Kasumi-1 (cell line): ENCODE data around the gene PDSS2.
"Not testable (repeated sequence)": the region's sequence is repeated elsewhere in the genome, so short reads cannot be mapped to it uniquely, and the experiment has no call there.

Source experiments
- DNase-seq, 2 experiments: peaks; one replicate each; lab custom pipeline; 2025; lab: John Stamatoyannopoulos, UW

Gene PDSS2

DNA sequence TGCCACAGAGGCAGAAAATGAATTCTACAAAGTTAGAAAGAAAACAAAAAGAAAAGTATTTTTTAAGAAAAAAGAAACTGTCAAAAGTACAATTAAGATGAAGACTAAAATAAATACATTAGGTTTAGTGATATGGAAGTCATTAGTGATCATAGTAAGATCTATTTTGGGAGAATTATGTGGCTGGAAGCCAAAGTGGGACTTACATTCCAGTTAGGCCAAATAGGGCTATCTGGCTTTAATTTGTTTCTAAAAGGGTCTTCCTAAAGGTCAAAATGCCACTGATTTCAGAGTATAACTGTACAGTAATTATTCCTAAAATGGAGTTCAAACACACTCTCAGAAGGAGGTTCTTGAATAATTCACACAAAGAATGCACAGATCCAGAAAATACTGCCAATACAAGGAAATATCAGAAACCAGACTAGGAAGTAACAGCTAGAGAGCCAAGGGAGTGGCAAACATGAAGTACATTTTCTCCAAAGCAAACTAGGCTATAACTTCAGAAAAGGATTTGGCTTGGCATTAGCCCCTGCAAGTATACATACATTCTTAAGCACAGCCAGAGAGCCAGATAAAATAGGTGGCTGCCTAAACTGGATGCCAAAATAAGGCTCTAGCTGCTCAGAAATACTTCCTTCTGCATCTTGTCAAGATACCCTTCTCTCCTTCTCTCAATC is 45.3 kb downstream of the PDSS2 start:
- no peak for DNase-seq

- DNase-seq = no peak
Measured at GRCh38 chr6:107411161-107411560, 48.2 kb downstream of the PDSS2 start.

GRCh38 chr6:107409942-107410341 is 49.4 kb downstream of the PDSS2 start:
- DNase-seq = peak in 1 of 2 experiments; percentile 15

DNA sequence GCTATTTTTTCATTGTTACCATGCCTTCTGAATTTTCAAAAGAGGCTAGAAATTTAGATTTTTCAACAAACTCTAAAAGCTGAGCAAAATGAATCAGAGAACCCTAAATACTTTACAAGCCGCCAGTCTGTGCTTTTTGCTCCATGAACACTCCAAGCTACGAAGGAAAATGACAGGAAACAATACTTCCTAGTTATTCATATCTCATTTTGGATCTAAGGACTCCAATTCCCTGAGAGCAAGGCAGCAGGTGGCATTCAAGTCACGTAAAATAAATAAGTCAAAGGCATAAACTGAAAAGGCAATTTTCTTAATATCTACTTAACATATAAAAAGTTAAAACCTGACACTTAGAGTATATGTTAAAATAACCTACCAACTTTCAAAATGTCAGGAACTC is 50.6 kb downstream of the PDSS2 start:
- no peak for DNase-seq

GRCh38 chr6:107405002-107405401 is 54.4 kb downstream of the PDSS2 start:
- DNase-seq = no peak

GRCh38 chr6:107402533-107402932 is 56.8 kb downstream of the PDSS2 start:
- DNase-seq = no peak

DNA sequence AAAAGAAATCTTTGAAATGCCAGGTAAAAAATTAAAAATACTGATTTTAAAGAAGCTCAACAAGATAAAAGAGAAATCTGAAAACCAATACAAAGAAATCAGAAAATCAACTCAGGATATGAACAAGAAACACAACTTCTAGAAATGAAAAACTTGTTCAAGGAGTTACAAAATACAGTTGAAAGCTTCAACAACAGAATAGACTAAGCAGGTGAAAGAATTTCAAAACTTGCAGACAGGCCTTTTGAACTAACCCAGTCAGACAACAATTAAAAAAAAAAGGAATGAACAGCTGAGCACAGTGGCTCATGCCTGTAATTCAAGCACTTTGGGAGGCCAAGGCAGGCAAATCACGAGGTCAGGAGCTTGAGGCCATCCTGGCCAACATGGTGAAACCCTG is 57.8 kb downstream of the PDSS2 start:
- no peak for DNase-seq

- DNase-seq = no peak
Measured at GRCh38 chr6:107400616-107401147, 58.7 kb downstream of the PDSS2 start.

- DNase-seq = no peak
Measured at GRCh38 chr6:107399935-107400334, 59.4 kb downstream of the PDSS2 start.

- no peak for DNase-seq
Measured at GRCh38 chr6:107398001-107398400, 61.4 kb downstream of the PDSS2 start.

DNA sequence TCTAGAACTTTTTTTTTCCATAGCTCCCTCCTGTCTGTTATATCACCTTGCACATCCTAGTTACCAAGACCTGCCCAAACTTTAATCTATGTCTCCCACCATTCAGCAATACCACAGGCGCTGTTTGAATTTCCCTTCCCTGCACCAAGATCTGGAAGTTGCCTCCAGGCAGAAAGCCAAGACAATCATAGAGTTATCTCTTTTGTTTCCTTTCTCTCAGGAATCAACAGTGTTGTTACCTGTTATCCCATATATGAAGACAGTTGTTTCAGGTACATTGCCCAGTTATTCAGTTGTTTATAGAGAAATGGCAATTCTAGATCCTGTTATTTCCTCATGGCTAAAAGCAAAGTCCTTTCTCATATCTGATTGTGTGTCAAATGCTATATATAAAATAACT is 63.2 kb downstream of the PDSS2 start:
- no peak for DNase-seq

DNA sequence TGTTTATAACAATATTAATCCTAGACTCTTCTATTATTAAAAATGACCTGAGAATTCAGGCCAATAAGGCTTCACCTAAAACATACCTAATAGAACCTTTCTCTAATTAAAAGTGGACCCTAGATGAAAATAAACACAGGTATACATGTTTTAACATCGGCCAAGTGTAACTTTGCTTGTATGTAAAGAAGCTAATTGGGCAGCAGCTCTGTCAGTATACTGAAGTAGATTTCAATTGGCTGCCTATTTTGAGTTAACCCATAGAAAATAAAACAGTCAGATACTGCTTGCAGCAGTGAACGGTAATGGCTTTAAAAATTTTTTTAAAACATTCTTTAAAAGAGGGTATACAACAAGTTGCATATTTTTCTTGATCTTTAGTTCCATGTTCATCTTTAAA is 67.3 kb downstream of the PDSS2 start:
- DNase-seq = no peak

DNA sequence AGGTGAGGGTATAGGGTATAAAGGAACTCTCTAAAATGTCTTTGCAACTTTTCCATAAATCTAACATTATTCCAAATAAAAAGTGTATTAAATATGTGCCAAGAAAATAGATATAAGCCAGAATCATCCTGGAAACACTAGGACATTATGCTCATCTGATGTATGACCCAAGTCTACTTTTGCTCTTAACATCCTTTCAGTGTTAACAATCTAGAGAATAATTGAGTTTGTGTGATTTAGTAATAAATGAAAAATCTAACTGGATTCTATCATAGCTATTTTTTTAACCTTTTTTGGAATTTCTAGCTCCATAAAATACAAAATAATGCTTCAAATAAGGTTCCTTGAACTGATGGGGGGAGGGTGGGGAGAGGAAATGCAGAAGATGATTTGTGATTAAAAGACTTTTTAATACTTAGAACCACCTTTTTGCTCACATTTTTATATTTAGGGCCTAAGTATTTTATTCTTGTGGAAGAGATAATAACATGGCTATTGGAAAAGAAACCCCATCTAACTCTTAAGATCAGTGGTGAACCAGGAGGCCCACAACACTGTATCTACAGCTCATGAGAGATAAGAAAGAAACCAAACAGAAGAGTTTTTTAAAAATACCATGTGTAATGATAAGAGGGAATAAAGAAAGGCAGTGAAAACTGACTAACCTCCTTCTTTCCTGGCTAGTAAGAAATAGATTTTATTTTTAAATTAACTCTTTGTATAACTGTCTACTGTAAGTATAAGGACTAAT is 68.5 kb downstream of the PDSS2 start:
- DNase-seq = no peak

DNA sequence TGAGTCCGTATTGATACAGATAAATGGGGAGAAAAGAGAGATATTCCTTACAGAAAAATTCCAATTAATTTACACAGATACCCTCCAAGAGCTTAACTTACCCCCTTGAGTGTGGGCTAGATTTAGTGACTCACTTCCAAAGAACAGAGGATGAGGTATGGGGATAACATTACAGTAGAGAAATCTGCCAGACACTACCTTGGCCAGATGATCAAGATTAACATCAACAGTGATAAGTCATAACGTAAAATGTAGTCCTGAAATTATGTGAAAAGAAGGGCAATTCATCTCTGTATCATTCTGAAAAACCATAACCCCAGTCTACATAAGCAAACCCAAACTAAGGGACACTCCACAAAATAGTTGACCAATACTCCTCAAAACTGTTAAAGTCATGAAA is 69.3 kb downstream of the PDSS2 start:
- DNase-seq = no peak

DNA sequence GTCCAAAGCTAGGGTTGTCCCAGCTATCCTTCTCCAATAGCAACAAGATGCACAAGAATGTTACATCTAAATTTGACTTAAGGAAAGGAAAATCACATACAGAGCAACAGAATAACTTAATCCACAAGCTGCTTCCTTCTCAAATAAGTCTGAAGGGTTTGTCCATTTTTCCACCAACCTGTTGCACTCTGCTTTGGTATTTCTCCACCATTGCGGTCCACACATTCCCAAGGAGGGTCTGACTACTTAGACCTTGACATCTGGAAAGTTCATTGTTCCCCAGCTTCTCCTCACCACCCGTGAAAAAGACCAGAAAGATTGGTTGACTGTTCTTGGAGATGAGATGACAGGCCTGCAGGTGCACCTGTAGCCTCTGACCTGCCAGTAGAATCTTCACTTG is 72.5 kb downstream of the PDSS2 start:
- no peak for DNase-seq

DNA sequence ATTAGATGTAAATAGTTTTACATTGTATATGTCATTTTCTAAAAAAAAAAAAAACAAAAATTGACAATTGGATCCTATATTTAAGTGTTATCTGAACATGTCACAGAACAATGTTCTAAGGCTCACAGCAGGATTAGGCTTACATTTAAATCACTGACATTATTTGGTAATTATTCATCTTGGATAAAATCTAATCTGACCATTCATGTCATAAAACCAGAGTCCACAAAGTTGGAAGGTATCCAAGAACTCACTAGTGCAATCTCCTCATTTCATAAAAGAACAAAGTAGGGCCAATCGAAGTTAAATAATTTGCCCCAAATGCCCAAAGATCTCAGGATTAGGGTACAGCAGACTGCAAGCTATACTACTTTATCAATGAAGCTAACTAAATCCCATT is 73.0 kb downstream of the PDSS2 start:
- no peak for DNase-seq

- no peak for DNase-seq
Measured at GRCh38 chr6:107383705-107384104, 75.7 kb downstream of the PDSS2 start.

- no peak for DNase-seq
Measured at GRCh38 chr6:107374264-107374663, 85.1 kb downstream of the PDSS2 start.

GRCh38 chr6:107369493-107369892 is 89.9 kb downstream of the PDSS2 start:
- no peak for DNase-seq

- no peak for DNase-seq
Measured at GRCh38 chr6:107368471-107368870, 90.9 kb downstream of the PDSS2 start.

DNA sequence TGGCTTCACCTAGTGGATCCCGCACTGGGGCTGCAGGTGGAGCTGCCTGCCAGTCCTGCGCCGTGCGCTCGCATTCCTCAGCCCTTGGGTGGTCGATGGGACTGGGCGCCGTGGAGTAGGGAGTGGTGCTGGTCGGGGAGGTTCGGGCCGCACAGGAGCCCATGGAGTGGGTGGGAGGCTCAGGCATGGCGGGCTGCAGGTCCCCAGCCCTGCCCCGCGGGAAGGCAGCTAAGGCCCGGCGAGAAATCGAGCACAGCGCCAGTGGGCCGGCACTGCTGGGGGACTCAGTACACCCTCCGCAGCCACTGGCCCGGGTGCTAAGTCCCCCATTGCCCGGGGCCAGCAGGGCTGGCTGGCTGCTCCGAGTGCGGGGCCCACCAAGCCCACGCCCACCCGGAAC is 95.2 kb downstream of the PDSS2 start:
- DNase-seq = not testable (repeated sequence)

GRCh38 chr6:107361753-107362604 is 97.4 kb downstream of the PDSS2 start:
- no peak for DNase-seq

- no peak for DNase-seq
Measured at GRCh38 chr6:107360476-107360875, 98.9 kb downstream of the PDSS2 start.
